ENCODE data around the gene CMTM7.
"Not testable (repeated sequence)": the region's sequence is repeated elsewhere in the genome, so short reads cannot be mapped to it uniquely, and the experiment has no call there.

Gene CMTM7

DNA sequence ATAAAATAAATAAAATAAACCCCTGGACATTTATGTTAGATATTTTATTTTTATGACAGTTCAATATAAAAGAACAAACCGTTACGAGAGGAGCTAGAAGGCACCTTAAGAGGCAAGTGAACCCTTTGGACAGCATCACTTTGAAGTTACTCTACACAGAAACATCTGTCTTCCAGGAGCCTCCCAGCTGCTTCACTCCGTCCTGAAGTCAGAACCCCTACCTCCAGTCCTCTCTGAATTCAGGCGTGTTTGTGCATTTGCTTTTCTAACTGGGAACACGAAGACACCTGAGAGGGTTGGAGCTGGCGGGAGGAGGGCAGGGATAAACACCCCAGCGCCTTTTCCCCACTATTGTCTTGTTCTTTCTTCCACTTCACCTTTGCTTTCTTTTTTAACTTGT is 46.2 kb downstream of the CMTM7 start:
- no peaks in the 10 kb centered on the region for H3K27me3 ChIP-seq (ENCODE audit: insufficient read depth, poor library complexity, severe bottlenecking)
- H3K27ac ChIP-seq (replicated peaks), result no peak overlapping the region
- DNase-seq (ENCODE audit: low read depth in 1 of 2, low spot score in 1 of 2), result no peak
- no peak overlapping the region for H3K4me3 ChIP-seq (replicated peaks; ENCODE audit: insufficient read depth, low read length)
- TF ChIP-seq, protein P1, sequence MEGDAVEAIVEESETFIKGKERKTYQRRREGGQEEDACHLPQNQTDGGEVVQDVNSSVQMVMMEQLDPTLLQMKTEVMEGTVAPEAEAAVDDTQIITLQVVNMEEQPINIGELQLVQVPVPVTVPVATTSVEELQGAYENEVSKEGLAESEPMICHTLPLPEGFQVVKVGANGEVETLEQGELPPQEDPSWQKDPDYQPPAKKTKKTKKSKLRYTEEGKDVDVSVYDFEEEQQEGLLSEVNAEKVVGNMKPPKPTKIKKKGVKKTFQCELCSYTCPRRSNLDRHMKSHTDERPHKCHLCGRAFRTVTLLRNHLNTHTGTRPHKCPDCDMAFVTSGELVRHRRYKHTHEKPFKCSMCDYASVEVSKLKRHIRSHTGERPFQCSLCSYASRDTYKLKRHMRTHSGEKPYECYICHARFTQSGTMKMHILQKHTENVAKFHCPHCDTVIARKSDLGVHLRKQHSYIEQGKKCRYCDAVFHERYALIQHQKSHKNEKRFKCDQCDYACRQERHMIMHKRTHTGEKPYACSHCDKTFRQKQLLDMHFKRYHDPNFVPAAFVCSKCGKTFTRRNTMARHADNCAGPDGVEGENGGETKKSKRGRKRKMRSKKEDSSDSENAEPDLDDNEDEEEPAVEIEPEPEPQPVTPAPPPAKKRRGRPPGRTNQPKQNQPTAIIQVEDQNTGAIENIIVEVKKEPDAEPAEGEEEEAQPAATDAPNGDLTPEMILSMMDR (IDR thresholded peaks at IDR 0.05; ENCODE audit: insufficient read depth, low read length), result no peak
- no peak for TF ChIP-seq SPI1 (IDR thresholded peaks at IDR 0.05; ENCODE audit: borderline replicate concordance, low read depth)
- TF ChIP-seq, protein P2, sequence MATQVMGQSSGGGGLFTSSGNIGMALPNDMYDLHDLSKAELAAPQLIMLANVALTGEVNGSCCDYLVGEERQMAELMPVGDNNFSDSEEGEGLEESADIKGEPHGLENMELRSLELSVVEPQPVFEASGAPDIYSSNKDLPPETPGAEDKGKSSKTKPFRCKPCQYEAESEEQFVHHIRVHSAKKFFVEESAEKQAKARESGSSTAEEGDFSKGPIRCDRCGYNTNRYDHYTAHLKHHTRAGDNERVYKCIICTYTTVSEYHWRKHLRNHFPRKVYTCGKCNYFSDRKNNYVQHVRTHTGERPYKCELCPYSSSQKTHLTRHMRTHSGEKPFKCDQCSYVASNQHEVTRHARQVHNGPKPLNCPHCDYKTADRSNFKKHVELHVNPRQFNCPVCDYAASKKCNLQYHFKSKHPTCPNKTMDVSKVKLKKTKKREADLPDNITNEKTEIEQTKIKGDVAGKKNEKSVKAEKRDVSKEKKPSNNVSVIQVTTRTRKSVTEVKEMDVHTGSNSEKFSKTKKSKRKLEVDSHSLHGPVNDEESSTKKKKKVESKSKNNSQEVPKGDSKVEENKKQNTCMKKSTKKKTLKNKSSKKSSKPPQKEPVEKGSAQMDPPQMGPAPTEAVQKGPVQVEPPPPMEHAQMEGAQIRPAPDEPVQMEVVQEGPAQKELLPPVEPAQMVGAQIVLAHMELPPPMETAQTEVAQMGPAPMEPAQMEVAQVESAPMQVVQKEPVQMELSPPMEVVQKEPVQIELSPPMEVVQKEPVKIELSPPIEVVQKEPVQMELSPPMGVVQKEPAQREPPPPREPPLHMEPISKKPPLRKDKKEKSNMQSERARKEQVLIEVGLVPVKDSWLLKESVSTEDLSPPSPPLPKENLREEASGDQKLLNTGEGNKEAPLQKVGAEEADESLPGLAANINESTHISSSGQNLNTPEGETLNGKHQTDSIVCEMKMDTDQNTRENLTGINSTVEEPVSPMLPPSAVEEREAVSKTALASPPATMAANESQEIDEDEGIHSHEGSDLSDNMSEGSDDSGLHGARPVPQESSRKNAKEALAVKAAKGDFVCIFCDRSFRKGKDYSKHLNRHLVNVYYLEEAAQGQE (IDR thresholded peaks at IDR 0.05; ENCODE audit: insufficient replicate concordance, low read depth), result no peak
- TF ChIP-seq POLR2AphosphoS5 (IDR thresholded peaks at IDR 0.05; ENCODE audit: low read depth), result no peak
- TF ChIP-seq GABPA (IDR thresholded peaks at IDR 0.05; ENCODE audit: low read depth), result no peak

DNA sequence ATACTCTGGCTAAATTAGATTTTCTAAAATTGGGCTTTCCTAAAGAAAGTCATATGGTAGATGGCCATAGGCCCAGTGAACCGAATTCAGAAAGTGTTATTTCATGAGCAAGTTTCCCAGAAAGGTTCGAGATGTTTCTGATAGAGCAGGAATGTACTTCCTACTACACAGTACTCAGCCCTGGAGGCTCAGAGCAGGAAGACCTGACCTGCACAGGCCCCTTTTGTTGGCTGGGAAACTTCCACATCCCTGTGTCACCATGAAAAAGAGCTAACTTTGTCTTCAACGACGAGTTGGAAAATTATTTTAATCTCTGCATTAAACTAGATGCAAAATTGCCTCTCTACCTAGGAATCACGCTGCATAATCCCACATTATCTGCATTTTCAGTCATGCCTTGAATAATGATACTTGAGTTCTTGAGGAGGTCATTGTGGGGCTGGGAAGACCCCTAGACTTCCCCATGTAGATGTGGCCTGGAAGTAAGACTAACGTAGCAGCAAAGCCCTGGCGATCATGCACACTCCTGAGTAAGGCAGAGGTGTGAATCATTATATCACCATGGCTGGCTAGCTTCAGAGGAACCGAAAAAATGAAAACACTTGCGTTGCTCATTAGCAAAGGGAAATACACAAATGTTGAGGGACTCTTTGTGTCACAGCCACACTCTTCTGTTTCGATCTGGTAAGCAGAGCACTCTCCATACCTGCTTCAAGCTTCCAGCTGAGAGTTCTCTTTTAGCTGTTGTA is 47.1 kb downstream of the CMTM7 start:
- Histone ChIP-seq H3K4me3 (replicated peaks; ENCODE audit: insufficient read depth, low read length) (no peak overlapping the region), H3K27me3 (ENCODE audit: insufficient read depth, poor library complexity, severe bottlenecking) (no peaks in the 10 kb centered on the region), H3K27ac (replicated peaks) (no peak overlapping the region)
- no peak for DNase-seq (ENCODE audit: low read depth in 1 of 2, low spot score in 1 of 2)
- TF ChIP-seq POLR2AphosphoS5 (IDR thresholded peaks at IDR 0.05; ENCODE audit: low read depth), result no peak
- TF ChIP-seq SPI1 (IDR thresholded peaks at IDR 0.05; ENCODE audit: borderline replicate concordance, low read depth), result no peak
- TF ChIP-seq, protein P2 (IDR thresholded peaks at IDR 0.05; ENCODE audit: insufficient replicate concordance, low read depth), result no peak

DNA sequence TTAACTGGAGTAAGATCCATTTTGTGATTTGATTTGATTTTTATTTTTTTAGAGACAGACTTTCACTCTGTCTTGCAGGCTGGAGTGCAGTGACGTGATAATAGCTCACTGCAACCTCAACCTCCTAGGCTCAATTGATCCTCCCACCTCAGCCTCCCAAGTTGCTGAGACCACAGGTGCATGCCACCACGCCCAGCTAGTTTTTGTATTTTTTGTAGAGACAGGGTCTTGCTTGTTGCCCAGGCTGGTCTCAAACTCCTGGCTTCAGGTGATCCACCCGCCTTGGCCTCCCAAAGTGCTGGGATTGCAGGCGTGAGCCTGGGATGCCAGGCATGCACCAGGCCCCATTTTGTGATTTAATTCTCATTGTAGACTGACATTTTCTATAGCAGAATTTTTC is 47.8 kb downstream of the CMTM7 start:
- not testable (repeated sequence) for H3K27me3 ChIP-seq (ENCODE audit: insufficient read depth, poor library complexity, severe bottlenecking); H3K4me3 ChIP-seq (replicated peaks; ENCODE audit: insufficient read depth, low read length); DNase-seq (ENCODE audit: low read depth in 1 of 2, low spot score in 1 of 2); H3K27ac ChIP-seq (replicated peaks)

DNA sequence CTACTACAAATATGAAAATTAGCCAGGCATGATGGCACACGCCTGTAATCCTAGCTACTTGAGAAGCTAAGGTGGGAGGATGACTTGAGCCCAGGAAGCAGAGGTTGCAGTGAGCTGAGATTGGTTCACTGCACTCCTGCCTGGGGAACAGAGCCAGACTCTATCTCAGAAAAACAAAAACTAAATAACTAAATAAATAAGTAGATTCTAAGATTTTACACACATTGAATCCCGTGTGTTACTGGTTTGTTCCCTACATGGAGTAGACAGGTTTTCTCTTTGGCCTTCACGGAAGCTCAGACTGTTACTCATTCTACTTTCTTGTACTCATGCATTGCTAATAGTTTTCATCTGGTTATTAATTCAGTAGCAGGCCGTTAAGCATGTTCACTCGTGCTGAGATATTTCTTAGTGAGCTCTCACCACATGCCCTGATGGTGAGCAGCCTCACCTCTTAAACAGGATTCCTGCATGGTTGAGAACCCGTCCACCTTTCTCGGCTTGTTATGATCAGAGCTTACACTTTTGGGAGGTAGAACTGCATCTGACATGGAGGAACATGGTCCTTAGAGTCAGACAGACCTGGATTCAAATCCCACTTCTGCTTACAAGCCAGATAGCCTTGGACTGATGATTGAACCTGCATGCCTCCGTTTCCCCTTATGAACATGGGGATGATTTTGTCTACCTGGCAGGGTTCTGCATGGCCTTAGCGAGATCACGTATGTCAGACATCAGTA is 49.1 kb downstream of the CMTM7 start:
- Histone ChIP-seq H3K4me3 (replicated peaks; ENCODE audit: insufficient read depth, low read length) (no peak overlapping the region), H3K27me3 (ENCODE audit: insufficient read depth, poor library complexity, severe bottlenecking) (no peaks in the 10 kb centered on the region), H3K27ac (replicated peaks) (no peak overlapping the region)
- no peak for TF ChIP-seq GABPA (IDR thresholded peaks at IDR 0.05; ENCODE audit: low read depth)
- TF ChIP-seq, protein P2 (IDR thresholded peaks at IDR 0.05; ENCODE audit: insufficient replicate concordance, low read depth), result no peak
- no peak for TF ChIP-seq SPI1 (IDR thresholded peaks at IDR 0.05; ENCODE audit: borderline replicate concordance, low read depth)
- TF ChIP-seq POLR2AphosphoS5 (IDR thresholded peaks at IDR 0.05; ENCODE audit: low read depth), result no peak
- TF ChIP-seq, protein P1 (IDR thresholded peaks at IDR 0.05; ENCODE audit: insufficient read depth, low read length), result no peak
- DNase-seq (ENCODE audit: low read depth in 1 of 2, low spot score in 1 of 2), result no peak
